ENCODE measurements around the gene IVD.

Gene IVD

GRCh38 chr15:40412095-40412759 lies 6.6 kb downstream of the IVD start:
- no peak for TF ChIP-seq CTCF (IDR thresholded peaks at IDR 0.05; ENCODE audit: borderline replicate concordance, control extremely low read depth, extremely low read depth, insufficient read depth, missing control alignments)
- DNase-seq (ENCODE audit: low spot score), result no peak
- in situ Hi-C loops (cut with MboI; ENCODE audit: low sequenced_read_pairs, unreplicated experiment), result no loop called here

GRCh38 chr15:40413036-40413435 lies 7.4 kb downstream of the IVD start:
- no peak for TF ChIP-seq CTCF (IDR thresholded peaks at IDR 0.05; ENCODE audit: borderline replicate concordance, control extremely low read depth, extremely low read depth, insufficient read depth, missing control alignments)
- in situ Hi-C loops (cut with MboI; ENCODE audit: low sequenced_read_pairs, unreplicated experiment), result no loop called here
- no peak for DNase-seq (ENCODE audit: low spot score)

GRCh38 chr15:40414816-40415215 lies 9.2 kb downstream of the IVD start:
- TF ChIP-seq CTCF (IDR thresholded peaks at IDR 0.05; ENCODE audit: borderline replicate concordance, control extremely low read depth, extremely low read depth, insufficient read depth, missing control alignments), result no peak
- in situ Hi-C loops (cut with MboI; ENCODE audit: low sequenced_read_pairs, unreplicated experiment), result no loop called here
- no peak for DNase-seq (ENCODE audit: low spot score)

- in situ Hi-C loops (cut with MboI; ENCODE audit: low sequenced_read_pairs, unreplicated experiment), result no loop called here
- no peak for DNase-seq (ENCODE audit: low spot score)
- no peak for TF ChIP-seq CTCF (IDR thresholded peaks at IDR 0.05; ENCODE audit: borderline replicate concordance, control extremely low read depth, extremely low read depth, insufficient read depth, missing control alignments)
Measured at GRCh38 chr15:40415226-40415625, 9.6 kb downstream of the IVD start.

GRCh38 chr15:40416056-40416455 lies 10.5 kb downstream of the IVD start:
- in situ Hi-C loops (cut with MboI; ENCODE audit: low sequenced_read_pairs, unreplicated experiment), result no loop called here
- no peak for DNase-seq (ENCODE audit: low spot score)
- TF ChIP-seq CTCF (IDR thresholded peaks at IDR 0.05; ENCODE audit: borderline replicate concordance, control extremely low read depth, extremely low read depth, insufficient read depth, missing control alignments), result no peak

- DNase-seq (ENCODE audit: low spot score), result no peak
- no peak for TF ChIP-seq CTCF (IDR thresholded peaks at IDR 0.05; ENCODE audit: borderline replicate concordance, control extremely low read depth, extremely low read depth, insufficient read depth, missing control alignments)
- in situ Hi-C loops (cut with MboI; ENCODE audit: low sequenced_read_pairs, unreplicated experiment), result no loop called here
Measured at GRCh38 chr15:40418126-40418525, 12.5 kb downstream of the IVD start.
